ENCODE measurements around the gene OXNAD1. TPM values are rescaled to one million over a fixed set of nuclear protein-coding genes. Genes with fewer than 3 reads are reported as not detected.

OXNAD1 gene
- total RNA-seq, 1 donor from 2014 or later, result 18.8 TPM

DNA sequence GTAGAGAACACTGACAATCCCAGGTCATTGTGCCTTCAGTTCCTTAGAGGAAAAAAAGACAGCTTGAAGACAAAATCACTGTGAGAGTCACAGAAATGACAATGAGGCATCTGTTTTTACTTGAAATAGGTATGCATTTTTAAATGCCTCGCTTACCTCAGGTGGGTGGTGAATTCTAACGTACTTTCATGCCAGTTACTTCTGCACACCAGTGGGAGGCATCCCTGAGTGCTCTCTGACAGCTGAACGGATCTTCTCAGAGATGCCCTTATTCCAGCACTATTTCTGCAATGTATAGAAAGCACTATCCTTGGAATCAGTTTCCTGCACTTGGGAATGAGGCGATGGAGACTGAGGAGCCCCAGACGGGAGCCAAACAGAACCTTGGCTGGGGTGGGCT, 16.5 kb upstream of the OXNAD1 start:
- H3K36me3 ChIP-seq (ENCODE audit: control insufficient read depth, insufficient read depth, low read length), result no peaks in the 10 kb centered on the region
- TF ChIP-seq, protein P1, sequence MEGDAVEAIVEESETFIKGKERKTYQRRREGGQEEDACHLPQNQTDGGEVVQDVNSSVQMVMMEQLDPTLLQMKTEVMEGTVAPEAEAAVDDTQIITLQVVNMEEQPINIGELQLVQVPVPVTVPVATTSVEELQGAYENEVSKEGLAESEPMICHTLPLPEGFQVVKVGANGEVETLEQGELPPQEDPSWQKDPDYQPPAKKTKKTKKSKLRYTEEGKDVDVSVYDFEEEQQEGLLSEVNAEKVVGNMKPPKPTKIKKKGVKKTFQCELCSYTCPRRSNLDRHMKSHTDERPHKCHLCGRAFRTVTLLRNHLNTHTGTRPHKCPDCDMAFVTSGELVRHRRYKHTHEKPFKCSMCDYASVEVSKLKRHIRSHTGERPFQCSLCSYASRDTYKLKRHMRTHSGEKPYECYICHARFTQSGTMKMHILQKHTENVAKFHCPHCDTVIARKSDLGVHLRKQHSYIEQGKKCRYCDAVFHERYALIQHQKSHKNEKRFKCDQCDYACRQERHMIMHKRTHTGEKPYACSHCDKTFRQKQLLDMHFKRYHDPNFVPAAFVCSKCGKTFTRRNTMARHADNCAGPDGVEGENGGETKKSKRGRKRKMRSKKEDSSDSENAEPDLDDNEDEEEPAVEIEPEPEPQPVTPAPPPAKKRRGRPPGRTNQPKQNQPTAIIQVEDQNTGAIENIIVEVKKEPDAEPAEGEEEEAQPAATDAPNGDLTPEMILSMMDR (IDR thresholded peaks at IDR 0.05; ENCODE audit: insufficient read depth, low read length, poor library complexity, severe bottlenecking), result no peak
- H3K4me3 ChIP-seq (ENCODE audit: low read depth, low read length), result no peak overlapping the region
- DNase-seq (ENCODE audit: low read depth), result no peak
- no peaks in the 10 kb centered on the region for H3K27me3 ChIP-seq (ENCODE audit: control insufficient read depth, insufficient read depth, low read length)

DNA sequence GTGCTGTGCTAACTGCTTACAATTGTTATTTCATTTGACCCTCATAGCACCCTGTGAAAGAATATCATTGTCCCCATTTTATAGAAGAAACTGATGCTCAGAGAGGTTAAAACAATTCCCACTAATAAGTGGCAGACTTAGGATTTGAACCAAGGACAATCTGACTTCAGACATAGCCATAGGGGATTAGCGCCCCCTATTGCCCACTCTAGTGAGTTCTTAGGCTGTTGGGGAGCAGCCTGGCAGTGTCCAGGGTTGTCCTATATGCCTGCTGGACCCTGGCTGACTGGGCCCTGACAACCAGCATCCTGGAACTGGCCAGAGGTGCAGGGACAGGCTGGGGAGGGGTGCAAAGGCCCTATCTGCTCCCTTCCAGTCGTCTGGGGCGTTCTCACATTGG, 15.7 kb upstream of the OXNAD1 start:
- H3K4me3 ChIP-seq (ENCODE audit: low read depth, low read length), result no peak overlapping the region
- TF ChIP-seq, protein P1 (IDR thresholded peaks at IDR 0.05; ENCODE audit: insufficient read depth, low read length, poor library complexity, severe bottlenecking), result peak; percentile 55
- DNase-seq (ENCODE audit: low read depth), result no peak
- H3K27me3 ChIP-seq (ENCODE audit: control insufficient read depth, insufficient read depth, low read length), result no peaks in the 10 kb centered on the region
- H3K36me3 ChIP-seq (ENCODE audit: control insufficient read depth, insufficient read depth, low read length), result no peaks in the 10 kb centered on the region

DNA sequence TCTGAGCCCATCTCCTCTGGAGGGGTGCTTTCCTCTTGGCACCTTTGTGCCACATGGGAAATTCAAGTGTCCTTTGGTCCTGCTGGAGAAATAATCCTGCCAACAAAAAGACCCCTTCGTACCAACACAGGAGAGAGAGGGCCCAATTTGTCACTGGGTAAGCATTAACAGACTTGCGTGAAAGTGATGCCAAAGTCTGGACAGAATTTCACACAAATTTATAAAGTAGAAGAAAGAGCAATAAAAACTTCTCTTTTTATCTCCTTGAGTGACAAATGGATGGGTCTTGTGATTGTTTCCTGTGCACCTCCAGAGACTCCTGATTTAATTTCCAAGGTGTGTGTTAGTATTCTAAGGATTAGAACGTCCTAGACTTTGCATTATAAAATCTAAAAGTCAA, 15.1 kb upstream of the OXNAD1 start:
- Histone ChIP-seq H3K36me3 (ENCODE audit: control insufficient read depth, insufficient read depth, low read length) (no peaks in the 10 kb centered on the region), H3K4me3 (ENCODE audit: low read depth, low read length) (no peak overlapping the region), H3K27me3 (ENCODE audit: control insufficient read depth, insufficient read depth, low read length) (no peaks in the 10 kb centered on the region)
- TF ChIP-seq, protein P1 (IDR thresholded peaks at IDR 0.05; ENCODE audit: insufficient read depth, low read length, poor library complexity, severe bottlenecking), result no peak
- no peak for DNase-seq (ENCODE audit: low read depth)

DNA sequence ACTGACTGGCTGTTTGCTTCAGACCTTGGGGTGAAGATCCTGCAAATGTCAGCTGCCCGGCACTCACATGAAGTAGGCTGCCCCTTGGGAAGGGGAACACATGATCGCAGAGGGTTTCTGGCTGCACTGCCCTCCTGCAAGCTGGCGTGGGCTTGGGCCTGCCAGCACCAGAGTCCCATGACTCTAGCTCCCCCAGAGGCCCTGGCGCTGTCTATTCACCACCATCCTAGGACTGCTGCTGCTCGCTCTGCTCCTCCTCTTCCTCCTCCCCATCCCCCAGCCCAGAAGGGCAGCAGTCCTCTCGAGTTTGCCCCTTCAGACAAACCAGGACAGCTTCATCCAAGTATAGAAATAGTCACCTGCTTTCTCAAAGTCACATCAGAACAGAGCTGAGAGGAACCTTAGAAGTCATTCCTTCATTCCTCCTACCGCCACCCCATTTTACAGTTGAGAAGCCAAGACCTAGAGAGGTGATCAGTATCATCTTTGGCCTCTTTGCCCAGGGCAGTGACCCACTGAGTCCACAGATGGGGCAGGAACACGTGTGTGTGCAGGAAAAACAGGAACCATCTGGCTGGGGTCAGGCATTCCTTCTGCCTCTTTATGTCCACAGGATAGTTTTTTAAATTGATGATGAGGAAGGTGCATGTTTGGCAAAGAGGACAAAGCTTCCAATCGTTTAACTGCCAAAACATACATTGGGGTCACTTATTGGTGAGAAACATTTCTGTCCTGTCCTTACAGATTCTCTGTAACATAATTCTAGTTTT, 13.5 kb upstream of the OXNAD1 start:
- TF ChIP-seq, protein P1 (IDR thresholded peaks at IDR 0.05; ENCODE audit: insufficient read depth, low read length, poor library complexity, severe bottlenecking), result no peak
- no peak for DNase-seq (ENCODE audit: low read depth)
- Histone ChIP-seq H3K36me3 (ENCODE audit: control insufficient read depth, insufficient read depth, low read length) (no peaks in the 10 kb centered on the region), H3K27me3 (ENCODE audit: control insufficient read depth, insufficient read depth, low read length) (no peaks in the 10 kb centered on the region), H3K4me3 (ENCODE audit: low read depth, low read length) (no peak overlapping the region)

DNA sequence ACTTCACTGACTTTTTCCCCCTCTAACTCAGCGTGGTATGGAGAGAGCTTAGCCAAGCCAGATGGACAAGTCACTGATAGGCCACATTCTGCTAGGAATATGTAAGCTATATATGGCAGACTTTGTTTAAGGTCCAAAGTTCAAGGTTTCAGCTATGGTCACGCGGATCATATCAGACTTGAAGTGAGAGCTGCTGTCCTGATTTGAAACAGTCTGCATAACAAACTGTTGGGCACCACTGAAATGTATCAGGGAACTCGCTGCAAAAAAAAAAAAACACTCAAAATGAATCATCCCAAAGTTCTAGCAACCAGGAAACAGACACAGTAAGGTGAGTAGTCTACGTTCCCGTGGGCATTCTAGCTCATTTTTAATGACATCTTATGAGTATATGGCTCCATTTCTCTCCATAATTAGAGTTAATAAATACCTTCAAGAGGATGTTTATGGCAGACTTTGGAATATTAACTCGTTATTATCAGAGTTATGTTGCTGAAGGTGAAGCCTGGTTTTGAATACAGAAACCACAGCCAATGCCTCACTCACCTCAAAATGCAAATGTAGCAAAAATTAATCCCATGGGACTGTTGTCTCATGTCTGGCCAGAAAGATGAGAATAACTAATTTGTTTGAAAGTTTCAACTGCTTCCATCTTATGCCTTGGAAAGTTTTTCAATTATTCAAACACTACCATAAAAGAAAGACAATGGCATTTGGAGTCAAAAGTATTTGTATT, 12.6 kb upstream of the OXNAD1 start:
- DNase-seq (ENCODE audit: low read depth), result no peak
- TF ChIP-seq, protein P1 (IDR thresholded peaks at IDR 0.05; ENCODE audit: insufficient read depth, low read length, poor library complexity, severe bottlenecking), result no peak
- no peaks in the 10 kb centered on the region for H3K36me3 ChIP-seq (ENCODE audit: control insufficient read depth, insufficient read depth, low read length)
- H3K27me3 ChIP-seq (ENCODE audit: control insufficient read depth, insufficient read depth, low read length), result no peaks in the 10 kb centered on the region
- H3K4me3 ChIP-seq (ENCODE audit: low read depth, low read length), result no peak overlapping the region

Data from kidney epithelial cell (primary cell).